ENCODE results near the gene KLRF1.
A peak's percentile ranks its signal among the peaks of the same experiment; 100 is the strongest.

KLRF1 gene

DNA sequence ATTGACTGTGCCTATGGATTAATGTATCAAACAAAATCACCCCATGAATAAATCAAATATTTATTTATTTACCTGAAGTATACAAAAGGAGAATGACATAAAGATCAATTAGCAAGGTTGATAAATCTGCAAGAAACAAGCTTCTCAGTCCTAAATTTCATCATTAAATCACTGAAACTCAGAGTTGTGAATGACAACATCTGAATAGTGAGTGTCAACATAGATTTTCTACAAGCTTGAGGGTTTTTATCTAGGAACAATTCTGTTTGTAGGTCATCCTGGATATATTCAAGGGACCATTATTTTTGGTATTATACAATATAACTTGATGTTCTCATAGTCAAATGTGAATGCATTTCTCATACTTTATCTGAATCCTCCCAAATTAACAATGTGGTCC is 17.4 kb upstream of the KLRF1 start:
- no peak for DNase-seq

DNA sequence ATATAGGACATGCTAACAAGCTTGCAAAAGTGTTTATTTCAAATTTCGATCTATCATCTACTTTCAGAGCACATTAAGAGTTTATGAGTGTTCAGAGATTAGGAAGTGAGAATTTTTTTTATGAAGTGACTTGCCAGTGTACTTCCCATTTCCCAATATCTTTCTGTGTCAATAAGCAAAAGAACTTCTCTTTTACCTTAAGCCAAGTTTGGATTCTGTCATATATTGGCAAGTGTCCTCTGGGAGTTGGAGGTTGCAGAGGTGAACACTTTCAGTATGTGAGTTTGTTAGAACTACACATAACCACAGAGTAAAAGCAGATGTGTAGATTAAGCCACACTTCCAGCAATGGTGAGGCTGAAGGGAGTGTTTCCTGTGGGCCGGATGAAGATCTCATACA is 16.6 kb upstream of the KLRF1 start:
- DNase-seq: peak; percentile 8

DNA sequence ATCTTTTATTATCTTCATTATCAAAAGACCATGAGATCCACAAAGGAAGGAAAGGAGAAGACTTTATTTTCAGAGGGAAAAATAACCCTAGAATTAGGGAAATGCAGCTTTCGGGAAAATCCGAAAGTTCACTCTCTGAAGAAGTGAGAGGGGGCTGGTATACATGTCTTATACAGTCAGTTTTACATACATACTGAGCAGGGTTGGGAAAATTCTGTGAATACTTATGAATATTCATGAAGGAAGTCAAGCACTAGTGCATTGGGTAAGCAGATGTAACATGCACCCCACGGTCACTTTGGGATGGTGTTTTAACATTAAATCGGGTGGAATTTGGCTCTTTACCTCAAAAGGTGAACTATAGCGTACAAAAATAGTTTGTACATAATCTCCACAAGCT is 15.7 kb upstream of the KLRF1 start:
- no peak for DNase-seq

DNA sequence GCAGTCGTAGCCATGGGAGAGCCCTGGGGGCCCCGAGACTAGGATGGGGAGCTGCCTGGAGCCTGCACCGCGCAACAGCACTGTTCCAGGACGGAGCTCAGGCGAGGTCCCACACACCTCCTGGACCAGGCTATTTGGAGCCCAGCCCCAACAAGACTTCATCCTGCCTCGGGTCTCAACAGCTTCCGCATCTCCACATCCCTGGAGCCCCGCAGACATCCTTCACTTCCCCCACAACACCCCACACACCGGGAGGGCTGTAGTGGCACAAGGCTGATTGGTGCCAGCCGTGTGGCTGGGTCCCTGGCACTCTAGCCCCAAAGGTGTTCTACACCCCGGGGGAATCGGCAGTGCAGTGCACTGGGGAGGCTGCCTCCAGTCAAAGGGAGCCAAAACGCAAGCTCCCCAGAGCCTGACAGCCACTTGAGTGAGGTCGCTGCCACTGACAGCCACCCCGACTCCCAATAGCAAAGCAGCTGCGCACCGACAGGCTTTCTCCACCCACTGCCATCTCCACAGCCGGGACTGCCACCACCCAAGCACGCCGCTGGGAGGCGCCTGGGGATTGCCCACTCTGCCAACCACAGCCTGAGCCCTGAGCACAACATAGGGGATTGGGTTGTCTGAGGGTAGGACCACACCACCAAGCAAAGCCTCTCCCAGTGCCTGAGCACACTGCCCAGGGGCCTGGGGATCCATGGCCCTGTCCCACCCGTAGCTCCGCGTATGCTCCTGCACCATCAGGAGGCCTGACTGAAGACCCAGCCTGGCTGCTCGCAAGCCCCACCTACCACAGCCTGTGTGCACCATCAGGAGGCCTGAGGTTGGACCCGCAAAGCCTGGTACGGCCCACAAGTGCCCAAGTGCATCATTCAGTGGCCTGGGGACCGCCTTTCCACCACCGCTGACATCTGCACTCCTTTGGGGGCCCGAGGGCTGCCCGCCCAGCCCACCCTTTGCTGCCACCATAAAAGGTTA is 13.2 kb upstream of the KLRF1 start:
- DNase-seq: no peak

DNA sequence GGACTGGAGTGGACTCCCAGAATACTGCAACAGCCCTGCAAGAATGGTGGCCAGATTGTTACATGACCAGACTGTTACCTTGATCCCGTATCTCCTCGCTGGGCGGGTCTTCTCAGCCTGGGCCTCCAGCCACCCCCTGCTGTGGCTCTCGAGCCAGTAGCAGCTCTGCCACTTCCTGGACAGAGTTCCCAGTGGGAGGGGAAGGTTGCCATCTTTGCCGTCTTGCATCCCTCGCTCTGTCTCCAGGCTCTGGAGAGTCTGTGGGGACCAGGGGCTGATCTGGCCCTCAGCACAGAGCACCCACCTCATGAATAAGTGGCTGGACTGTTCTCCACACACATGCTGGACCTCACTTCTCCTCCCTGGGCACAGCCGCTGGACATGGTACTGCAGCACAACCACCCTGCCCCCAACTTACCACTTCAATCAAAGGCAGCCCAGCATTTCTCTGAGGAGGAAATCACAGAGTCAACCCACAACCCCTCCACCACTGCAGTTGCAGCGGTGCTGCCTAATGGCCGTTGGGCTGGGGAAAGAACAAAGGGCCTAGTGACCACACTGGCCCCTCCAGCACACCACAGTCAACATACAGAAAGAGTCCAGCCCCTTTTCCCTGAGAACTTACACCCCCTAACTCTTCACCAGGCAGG is 6.9 kb upstream of the KLRF1 start:
- DNase-seq: no peak

DNA sequence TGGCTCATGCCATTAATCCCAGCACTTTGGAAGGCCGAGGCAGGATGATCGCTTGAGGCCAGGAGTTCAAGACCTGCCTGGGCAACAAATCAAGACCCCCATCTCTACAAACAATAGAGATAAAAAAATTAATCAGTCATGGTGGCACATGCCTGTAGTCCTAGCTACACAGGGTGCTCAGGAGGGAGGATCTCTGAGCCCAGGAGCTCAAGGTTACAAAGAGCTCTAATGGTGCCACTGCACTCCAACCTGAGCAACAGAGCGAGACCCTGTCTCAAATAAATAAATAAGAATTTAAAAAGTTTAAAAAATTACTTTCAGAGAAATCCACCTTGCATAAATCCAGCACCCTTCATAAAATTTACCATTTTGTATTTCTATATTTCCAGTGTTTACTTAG is 2.2 kb downstream of the KLRF1 start:
- no peak for DNase-seq

DNA sequence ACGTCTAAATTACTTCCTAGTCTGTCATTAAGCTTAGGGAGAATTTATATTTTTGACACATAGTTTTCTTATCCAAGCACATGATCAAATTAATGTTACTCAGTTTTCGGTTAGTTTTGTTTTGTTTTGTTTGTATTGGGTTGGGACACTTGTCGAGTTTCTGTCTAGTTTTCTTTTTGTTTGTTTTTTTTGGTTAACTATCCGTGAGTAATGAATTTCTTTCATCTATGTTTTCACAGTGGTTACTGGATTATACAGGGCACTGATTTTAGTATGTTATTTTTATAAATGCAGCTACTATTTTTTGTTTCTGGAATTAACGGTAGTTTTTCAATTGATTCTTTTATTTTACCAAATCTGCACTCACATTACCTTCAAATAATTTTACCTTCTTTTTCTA is 2.7 kb downstream of the KLRF1 start:
- DNase-seq: no peak

DNA sequence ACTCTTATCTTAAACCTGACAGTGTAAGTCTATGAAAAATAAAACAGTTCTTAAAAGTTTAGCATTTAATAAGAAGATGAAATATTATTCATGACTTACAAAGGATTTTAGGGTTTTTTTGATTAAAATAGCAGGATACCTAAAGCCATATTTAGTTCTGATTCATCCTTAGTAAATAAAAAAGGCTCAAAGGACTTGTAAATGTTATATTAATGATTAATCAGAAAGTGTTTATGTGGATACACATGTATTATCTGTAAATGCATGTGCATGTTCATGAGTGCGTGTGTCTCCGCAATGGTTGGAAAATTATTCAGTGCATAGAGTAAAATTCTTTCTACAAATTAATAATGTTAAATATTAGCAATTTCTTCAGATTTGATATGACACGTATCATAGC is 4.4 kb downstream of the KLRF1 start:
- DNase-seq: no peak

DNA sequence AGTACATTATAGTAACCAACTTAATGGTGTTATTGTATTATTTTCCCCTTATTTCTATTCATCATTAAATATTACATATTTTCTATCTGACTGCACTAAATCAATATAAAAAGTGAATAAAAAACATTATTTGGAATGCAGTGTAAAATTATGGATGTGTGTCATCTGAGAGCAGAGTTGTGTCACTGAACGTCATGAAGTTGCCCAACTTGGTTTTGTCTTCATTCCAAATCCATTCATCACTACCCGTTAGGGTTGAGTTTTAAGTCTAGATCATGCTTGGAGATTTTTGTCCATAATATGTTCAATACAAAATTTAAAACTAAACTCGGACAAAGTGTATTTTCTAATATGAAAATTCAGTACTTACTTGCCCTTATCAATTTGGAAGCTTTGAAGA is 16.1 kb downstream of the KLRF1 start:
- DNase-seq: no peak

DNA sequence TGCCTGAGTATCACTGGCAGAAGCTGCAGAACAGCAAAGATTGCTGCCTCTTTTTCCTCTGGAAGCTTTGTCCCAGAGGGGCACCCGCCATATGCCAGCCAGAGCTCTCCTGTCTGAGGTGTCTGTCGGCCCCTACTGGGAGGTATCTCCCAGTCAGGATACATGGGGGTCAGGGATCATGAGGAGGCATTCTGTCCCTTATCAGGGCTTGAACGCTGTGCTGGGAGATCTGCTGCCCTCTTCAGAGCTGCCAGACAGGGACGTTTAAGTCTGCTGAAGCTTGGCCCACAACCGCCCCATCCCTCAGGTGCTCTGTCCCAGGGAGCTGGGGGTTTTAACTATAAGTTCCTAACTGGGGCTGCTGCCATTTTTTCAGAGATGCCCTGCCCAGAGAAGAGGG is 21.6 kb downstream of the KLRF1 start:
- no peak for DNase-seq

DNA sequence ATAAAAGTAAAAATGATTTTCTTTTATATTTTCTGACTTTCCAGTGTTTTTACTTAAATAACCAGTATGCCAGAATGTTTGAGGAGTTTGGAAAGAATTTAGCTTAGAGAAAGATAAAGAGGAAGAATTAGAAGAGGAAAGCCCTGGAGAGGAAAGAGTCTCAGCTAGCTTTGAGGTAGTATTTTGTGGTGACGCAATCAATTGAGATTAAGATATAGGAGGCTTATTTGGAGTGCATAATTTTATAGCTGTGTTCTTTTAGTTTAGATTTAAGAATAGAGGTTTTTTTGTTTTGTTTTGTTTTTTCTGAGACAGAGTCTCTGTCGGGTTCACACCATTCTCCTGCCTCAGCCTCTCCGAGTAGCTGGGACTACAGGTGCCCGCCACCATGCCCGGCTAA is 23.8 kb downstream of the KLRF1 start:
- no peak for DNase-seq

DNA sequence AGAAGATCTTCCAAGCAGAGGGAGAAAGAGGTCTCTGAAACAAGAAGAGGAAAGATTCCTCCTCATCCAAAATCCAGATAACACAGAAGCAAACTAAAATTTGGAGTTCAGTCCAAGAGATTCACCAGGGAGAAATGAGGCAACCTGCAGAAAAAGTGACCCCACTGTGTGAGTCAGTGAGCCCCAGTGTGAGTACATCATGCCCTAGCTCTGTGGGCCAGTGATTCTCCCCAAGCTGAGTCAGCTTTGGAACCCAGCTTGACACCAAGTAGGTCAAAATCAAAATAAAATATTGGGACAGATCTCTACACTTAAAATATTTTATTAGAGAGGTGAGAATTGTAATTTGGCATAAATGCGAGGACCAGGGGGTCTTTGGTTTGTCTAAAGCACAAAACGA is 24.6 kb downstream of the KLRF1 start:
- DNase-seq: no peak

DNA sequence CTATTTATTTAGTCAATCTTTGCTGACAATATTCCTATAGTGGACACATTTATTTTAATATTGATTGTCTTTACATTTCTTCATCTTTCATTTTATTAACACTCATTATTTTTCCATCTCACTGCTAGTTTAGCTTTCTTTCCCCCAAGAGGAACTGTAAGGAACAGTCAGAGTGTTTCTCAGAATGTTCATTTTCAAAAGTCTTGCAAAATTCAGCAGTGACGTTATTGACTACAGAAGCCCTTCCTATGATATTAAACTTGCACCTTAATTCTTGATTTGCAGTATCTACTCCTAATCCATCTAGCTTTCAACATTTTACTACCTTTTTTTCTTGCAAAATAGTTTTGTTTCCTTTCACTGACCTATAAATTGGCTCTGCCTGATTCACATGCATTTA is 28.9 kb downstream of the KLRF1 start:
- no peak for DNase-seq

DNA sequence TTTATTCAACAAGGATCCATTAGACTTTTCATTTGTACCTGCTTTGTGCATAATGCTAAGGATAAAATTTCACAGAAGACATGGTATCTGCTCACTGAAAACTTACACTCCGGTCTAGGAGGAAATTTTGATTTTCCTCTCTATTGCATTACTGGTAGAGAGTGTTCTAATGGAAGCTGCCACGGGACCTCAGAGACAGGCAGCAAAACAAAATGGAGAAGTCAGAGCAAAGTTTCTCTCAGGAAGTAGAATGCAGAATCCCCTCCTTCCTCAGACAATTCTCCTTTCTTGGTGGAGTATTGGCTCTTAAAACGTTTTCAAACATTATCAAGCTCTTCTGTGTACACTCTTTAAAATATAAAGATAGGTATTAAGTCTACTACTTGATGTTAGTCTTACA is 29.6 kb downstream of the KLRF1 start:
- no peak for DNase-seq

DNA sequence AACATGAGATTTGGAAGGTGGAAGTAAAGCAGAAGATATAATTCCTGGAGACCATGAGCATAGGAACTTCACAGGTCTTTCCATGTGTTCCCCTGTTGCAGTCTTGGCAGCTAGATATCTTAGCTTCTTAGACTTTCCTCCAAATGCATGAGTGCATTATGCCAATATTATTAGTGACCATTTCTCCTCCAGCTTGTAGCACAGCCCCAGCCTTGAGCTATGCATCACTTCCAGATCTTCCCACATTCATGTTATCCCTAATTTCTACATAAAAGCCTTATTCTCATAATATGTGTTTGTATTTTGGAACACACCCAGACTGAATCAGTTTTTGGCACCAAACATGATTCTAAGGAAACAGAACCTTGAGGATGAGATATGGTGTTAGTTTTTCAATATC is 30.9 kb downstream of the KLRF1 start:
- no peak for DNase-seq

DNA sequence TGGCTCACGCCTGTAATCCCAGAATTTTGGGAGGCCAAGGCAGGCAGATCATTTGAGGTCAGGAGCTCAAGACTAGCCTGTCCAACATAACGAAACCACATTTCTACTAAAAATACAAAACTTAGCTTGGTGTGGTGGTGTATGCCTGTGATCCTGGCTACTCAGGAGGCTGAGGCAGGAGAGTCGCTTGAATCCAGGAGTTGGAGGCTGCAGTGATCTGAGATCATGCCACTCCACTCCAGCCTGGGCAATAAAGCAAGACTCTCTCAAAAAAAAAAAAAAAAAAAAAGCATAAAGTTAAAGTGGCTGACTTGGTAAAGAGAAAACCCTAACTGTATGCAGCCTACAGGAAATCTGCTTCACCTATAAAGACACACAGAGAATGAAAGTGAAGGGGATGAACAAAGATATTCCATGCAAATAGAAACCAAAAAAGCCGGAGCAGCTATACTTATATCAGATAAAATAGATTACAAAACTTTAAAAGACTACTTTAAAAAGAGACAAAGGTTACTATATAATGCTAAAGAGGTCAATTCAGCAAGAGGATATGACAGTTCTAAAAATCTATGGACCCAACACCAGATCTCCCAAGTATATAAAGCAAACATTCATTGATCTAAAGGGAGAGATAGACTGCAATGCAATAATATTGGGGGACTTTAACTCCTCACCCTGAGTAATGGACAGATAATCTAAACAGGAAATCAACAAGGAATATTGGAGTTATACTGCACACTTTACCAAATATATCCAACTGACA is 37.8 kb downstream of the KLRF1 start:
- DNase-seq: no peak

DNA sequence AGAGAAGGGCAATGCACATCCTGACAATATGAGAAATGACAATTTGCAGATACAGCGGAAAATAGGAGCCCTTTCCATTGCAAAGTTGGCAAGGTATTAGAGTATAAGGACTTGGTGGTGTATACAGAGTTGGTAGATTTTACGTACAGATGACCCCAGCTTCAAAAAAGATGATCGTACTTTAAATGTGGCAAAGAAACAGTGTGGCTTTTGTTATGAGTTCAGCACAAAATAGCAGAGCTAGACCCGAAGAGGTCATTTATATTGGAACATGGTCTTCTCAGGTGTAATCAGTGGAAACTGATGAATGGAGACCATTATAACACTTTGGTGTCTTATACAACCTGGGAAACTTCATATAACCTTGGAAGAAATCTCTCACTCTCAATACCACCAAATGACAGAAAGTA is 39.6 kb downstream of the KLRF1 start:
- no peak for DNase-seq

DNA sequence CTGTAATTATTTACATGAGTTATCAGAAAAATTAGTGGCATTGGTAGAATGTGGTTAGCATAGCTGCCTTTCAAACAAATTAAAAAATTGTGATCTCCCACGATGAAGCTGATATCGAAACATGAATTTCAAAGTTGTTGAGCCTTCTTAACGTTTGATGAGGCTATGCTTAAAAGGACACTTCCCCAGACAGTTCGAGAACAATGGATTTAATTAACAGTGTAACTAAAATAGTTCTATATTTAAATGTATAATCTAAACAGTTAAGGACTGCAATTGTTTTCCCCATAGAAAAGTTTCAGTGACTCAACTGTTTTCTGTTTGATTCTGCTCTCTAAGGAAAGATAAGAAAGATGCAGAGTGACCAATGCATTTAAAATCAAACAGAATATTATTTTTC is 40.2 kb downstream of the KLRF1 start:
- DNase-seq: no peak

DNA sequence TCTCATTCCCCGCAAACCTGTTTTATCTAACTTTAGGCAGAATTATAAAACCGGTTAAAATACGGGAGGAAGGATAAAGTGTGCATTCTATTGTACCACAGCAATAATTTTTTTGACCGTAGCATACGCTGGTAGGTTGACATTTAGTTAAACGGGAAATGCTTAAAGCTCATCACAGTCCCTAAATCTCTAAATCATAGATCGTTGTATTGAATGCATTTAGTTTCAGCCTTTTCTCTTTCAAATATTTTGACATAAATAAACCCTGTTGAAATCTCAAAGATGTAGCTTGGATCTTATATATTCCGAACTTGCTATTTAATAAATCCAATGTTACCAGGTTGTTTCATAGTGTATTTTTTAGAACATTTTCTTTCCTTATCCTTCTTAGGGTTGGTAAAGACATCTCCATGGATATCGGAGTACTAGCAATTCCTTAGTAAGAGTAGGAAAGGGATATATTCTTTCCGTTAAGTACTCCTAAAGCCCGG is 41.1 kb downstream of the KLRF1 start:
- DNase-seq: no peak

DNA sequence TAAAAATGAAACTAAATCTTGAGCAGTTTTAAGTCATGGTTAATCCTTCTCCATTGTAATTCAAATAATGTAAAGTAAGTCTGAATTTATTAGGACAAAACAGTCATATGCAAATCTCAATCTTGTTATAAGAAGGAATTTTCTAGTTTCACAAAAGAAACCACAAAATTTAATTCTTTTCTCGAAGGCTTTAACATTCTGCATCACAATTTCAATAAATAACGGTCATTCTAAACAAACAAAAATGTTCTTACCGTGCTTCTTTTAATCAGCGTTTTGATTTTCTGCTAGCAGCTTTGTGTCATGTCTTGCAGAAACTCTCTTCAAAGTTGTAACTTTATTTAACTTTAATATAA is 41.6 kb downstream of the KLRF1 start:
- DNase-seq: no peak

DNA sequence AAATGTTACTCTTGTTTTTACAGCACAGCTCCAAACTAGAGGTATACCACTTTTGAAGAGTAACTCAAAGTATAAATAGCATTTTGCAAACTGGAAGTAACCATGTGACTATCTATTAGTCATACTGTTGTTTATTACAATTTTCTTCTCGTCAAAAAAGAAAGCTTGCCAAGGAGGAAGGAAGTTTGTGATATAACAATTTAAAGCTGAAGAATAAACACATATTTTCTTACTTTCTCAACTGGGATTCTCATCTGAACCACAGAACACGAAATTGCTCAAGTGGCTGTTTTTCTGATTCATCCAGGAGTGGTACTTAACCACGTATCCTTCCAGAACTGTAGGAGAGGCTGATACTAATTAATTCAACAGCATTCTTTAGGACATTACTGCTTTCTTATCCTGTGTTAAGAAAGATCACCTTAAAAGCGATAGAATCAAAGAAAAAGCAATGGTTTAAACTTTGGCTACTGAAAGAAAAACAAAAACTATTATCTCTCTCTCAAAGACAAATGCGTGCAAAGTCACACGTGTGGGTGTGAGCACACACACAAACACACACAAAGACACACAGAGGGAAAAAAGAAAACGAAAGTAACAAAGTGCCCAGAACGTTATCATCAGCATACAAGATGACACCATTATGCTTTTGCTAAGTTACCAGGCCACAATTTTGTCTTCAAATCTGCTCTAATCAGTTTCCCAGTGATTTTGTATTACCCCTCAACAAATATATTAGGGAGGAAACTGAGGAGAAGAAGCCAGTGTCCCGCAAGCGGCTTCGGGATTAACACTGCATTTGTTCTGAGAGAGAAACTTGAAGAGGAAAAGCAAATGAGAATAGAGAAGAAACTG is 42.3 kb downstream of the KLRF1 start, which contains the start of gene CLEC2B:
TSS of gene CLEC2B (minus strand) at position 48 of the 855 bp plus-strand sequence.
- DNase-seq: no peak

DNA sequence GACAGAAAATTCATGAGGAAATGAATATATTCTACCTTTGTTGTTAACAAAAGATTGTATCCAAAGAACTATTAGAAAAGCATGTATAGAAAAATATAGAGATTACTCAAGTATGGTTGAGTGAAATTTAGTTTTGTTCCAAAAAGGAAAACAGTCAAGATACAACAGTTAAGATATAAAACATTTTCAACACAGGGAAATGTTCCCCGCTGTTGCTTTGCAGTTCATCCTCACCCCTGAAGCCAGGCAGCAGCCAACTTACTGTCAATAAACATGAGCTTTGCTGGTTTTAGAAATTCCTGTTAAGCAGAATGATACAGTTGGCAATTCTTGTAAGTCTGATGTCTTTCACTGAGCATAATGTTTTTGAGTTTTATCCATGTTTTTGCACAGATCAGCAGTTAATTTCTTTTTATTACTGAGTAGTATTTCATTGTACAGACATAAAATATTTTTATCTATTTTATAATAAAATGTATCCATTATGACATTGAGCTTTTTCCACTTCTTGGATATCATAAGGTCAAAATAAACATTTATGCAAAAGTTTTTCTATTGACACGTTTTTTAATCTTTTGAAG is 43.1 kb downstream of the KLRF1 start:
- no peak for DNase-seq

Measured in GF-D8 (cell line).